GM21390 (cell line): ENCODE data around the gene DMD.
"Not testable (repeated sequence)": the region's sequence is repeated elsewhere in the genome, so short reads cannot be mapped to it uniquely, and the experiment has no call there.

Experiments used
- ATAC-seq: cut with Tn5 transposase; IDR thresholded peaks from one replicate; pipeline ENCODE4 v1.9.1; 2021; ENCODE audit not compliant: unreplicated experiment

Gene DMD

DNA sequence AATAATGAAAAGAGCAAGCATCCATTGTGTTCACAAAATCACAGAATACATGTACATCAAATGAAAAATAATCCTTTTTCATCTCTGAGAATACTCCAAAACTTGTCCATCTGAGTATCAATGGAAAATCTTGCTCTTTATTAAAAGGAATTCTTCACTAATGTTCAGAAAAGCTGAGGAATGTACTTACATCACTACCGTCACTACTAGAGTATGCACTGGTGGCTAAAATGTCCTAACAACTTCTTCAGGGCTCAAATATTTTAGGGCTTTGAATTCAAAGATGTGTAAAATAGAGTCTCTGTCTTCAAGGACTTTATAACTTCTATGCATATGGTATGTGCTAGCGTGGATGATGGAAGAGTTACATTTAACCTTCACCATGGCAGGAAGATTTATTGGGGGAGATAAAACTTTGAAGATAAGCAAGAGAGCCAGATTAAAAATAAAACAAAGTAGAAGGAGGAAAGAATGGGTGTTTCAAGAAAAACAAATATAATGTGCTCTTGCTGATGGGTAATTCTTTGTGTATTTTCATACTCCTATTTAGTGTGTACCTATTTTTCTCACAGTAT lies 55.1 kb downstream of the DMD start:
- no peak for ATAC-seq

DNA sequence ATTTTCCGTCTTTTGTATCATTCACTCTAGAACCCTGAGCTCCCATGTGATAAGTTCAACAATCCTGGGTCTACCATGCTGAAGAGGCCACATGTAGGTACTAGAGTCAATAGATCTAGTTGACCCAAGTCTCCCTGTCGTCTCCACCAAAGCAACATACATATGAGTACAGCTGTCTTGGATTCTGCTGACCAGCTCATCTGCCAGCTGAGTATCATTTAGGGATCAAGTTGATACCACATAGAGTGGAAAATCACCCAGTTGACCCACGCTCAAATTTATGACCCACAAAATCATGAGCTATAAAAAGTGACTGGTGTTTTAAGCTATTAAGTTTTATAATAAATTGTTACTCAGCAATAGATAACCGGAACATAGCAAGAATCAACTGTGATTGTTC lies 61.8 kb downstream of the DMD start:
- ATAC-seq = no peak

DNA sequence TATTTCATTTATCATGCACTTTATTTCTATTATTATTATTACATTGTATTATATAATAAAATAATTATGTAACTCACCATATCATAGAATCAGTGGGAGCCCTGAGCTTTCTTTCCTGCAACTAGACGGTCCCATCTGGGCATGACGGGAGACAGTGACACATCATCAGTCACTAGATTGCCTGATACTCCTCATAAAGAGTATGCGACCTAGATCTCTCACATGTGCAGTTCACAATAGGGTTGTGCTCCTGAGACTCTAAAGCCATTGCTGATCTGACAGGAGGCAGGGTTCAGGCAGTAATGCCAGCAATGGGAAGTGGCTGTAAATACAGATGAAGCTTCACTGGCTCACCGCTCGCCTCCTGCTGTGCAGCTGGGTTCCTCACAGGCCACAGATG lies 62.3 kb downstream of the DMD start:
- no peak for ATAC-seq

DNA sequence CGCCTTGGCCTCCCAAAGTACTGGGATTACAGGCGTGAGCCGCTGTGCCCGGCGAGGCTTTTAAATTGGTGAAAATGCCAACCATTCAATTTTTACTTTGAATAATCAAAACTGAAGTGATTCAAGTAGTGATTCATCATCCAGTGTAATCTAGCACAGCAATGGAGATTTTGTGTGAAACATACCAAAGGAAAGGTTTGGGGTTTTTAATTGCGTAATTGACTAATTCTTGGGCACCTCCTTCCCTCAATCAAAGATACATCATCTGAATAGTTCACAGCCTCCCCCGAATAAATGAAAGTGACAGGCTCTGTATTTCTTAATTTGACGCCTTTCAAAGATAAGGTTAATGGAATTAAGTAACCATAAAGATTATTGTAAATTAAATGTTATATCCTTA lies 69.0 kb downstream of the DMD start:
- ATAC-seq = no peak

DNA sequence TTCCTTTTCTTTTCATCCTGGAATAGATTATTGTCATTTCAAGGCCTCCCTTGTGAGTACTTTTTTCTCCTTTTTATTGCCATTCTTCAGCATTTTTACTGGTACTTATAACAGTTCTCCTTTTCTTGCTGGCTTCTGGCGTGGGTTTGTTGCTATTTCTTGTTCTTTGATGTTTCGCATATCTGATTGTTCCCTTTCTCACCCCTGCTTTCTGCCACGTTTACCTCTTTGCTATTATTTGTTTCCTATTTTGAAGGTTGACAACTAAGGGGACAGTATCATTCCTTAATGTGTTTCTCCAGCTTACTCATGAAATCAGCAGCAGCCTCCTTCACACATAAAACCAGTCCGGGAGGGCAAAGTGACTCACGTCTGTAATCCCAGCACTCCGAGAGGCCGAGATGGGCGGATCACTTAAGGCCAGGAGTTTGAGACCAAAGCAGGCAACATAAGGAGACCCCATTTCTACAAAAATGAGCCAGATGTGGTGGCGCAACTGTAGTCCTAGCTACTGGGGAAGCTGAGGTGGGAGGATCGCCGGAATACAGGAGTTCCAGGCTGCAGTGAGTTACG lies 72.6 kb downstream of the DMD start:
- no peak for ATAC-seq

DNA sequence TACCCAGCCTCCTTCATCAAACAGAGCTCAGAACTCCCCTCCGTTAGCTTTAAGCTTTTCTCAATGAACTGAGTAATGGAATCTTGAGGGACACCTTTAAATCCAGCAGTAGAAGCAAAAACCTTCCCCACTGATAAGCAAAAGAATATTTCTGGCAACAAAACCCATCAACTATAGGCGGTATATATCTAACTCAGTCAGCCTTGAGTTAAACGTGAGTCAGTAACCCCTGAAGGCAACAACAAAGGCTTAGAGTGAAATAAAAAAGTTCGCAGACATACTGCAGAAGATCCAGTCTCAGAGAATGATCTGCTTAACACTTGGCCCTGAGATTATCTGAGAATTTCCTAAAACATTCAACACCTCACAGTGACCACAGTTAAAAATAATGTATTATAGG lies 77.2 kb downstream of the DMD start:
- ATAC-seq = no peak

DNA sequence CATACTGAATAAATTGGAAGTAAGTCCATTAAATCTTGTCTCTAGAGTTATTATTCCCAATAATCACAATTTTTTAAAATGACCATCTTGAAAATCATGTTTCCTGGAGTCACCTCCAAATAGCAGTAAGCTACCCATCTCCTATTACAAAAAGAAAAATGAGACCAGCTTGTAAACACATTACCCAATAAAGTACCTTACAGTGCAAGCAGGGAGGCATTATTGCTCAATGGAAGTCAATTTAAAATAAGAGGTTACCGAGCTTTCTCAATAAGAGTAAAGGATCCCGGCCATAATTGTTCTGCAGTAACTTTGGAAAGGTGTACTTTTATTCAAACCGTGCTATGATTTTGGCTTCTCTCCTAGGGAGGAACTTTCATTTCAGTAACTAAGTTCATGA lies 78.0 kb downstream of the DMD start:
- no peak for ATAC-seq

DNA sequence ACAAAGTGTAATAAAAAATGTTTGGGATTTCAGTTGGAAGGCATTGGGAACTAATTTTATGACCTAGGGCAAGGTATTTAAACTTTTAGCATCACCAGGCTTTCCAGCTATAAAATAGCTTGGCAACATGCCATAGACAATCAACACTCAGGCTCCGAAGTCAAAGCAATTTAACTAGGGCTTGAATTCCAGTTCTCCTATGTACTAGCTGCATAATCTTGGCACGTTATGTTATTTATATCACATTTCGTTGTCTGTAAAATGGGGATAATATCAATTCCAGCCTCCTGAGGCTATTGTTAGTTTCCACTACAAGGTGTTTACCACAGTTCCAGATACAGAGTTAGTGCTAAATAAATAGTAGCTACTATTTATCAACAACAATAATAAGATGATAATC lies 78.8 kb downstream of the DMD start:
- no peak for ATAC-seq

DNA sequence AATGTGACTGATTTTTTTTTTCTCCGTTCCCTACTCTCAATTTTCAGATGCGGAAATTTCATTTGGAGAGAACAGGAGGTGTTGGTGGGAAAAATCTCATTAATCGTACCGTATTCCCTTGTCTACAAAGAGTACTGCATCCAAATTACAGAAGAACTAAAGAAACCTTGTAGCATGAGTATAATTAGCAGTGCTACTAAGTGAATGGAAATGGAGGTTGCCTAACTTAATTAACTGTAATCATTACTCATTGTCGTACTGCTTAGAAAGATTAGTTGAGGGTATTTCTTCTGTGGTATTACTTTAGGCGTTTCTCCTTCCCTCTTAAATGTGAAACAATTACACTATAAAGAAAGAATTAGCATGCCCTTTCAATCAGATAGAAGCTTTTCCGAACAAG lies 81.7 kb downstream of the DMD start:
- no peak for ATAC-seq

DNA sequence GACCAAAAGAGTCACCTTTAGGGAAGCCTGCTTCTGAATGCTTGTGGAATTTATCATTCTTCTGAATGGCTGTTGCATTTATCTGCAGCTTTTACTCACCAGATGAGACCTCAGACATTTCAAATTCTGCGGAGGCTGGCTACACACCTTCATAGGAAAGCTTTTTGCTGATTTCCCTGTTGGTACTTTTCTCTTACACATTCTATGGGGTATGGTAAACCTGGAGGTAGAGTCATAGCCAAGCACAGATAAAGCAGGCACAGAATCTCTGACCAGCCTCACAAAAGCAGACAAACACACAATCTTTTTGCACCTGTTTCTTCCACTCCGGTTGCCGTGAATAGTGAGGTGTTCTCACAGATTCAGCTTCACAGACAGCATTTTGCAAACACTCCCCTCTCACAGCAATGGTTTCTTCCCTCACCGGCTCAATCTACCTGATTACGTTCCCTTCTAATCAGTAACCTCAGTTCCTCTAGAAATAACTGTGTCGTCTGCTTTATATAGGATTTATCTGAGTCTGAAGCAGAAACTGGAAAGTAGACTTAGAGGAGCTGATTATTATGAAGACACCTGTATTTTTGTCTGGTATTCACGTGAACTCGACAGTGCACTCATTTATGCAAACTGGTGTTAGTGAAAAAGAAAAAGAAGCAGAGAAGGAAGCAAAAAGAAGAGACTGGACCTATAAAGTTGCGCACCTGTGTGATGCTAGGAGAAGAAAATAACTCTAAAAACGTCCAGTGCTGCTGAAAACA lies 83.1 kb downstream of the DMD start:
- no peak for ATAC-seq

DNA sequence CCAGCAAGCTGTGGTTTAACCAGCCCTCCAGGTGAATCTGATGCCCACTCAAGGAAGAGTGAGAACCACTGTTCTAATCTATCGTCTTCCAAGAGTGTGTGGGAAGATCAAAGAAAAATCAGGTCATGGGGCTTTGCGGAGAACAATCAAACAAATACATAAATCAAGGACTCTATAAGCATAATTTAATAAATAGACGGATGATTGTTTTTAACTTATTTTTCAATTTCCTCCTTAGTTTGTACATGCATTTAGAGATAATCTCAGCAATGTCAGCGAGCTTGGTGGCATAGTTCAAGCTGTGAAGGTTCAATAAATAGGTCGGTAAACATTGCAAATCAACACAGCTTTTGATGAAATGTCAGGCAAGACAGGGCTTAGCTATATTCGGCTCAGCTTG lies 84.9 kb downstream of the DMD start:
- no peak for ATAC-seq

DNA sequence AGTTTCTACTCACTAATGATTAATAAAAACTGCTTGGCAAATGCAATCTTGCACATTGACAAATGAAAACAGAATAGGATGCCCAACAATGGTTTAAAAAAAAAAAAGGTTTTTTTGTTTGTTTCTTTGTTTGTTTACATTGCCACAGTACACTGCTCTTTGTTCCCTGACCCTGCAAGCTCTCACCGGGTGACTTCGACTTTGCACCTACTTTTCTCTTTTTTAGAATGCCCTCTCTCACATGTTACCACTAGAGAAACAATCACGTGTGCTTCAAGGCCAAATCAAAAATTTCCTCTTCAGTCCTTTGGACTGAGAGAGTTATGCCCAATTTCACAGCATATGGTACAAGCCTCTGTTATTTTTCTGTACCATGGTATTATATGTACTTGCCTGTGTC lies 101.5 kb downstream of the DMD start:
- no peak for ATAC-seq

DNA sequence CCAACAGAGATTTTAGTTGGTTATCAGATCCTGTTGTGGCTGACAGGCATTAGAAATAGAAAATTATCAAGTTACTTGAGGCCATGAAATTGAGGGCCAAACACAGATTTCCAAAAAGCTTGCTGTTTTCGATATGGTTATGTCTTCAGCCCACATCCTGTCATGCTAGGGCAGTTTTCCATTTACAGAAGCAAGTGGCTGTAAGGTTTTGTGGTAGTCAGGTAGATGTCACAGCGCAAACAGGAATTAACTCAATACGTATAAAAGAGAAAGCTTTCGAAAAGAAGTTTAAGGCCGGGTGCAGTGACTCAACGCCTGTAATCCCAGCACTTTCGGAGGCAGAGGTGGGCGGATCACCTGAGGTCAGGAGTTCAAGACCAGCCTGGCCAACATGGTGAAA lies 104.6 kb downstream of the DMD start:
- no peak for ATAC-seq

DNA sequence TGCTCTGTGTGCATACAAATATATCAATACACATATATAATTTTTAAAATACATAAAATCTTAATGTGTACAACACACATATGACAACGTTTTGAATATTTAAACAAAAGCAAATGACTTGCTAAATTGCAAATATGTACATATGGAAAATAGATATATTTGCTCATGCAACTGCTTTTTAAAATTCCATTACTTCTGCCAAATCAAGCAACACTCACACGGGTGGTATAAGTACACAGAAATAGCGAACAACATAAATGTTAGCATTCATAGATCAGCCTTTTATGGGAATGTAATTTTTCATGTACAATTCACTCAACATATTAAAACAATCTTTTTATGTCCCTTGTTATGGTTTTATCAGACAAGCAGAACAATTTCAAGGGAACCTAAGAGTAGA lies 116.3 kb downstream of the DMD start:
- no peak for ATAC-seq

DNA sequence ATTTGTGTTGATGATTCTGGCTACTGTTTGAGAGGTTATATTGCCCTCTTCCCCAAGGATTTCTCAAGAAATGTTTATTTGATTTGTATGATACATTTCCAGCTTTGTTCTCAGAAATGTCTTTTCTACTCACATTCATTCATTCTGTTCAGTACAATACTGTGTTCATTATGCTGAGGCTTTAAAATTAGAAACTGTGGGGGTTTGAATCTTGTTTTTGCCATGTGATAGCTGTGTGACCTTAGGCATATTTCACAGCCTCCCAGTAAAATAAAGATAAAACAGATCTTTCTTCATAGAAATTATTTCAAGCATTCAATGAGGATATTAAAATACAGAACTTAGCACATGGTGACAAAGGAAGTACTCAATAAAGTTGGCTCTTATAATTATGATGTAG lies 123.9 kb downstream of the DMD start:
- no peak for ATAC-seq

DNA sequence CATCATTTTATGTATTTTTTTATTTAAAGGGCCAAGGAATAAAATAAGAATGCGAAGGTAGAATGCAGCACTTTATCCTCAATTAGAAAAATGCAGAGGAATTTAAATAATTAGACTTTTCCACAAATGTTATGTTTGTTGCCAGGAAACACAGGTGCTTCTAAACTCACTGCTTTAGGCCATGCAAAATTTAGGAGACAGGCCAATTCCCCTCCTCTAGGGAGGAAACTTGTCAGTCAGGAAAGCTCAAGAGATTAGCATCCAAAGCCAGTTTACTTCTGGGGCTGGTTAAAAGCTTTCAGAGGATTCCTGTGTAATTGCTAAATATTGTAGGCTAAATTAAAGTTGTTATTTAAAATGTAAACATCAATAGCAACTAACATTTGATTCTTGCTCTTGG lies 124.5 kb downstream of the DMD start:
- no peak for ATAC-seq

DNA sequence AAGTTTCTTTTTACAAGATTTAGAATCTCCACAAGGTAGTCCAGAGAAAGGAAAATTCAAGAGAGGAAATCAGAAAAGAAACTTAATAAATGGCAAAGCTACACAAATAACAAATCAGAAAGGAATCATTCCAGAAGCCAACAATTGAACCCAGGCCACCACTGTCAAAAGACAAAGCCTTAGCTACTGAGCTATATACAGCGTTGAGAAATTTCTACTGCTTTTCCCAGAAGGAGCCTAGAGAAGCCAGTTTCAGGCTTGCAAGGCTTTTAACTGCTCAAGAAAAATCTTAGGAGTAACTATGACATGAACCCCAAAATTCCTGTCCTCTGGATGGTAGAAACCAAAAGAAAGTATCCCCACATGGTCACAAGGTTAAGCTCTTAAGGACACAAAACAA lies 129.0 kb downstream of the DMD start:
- no peak for ATAC-seq

DNA sequence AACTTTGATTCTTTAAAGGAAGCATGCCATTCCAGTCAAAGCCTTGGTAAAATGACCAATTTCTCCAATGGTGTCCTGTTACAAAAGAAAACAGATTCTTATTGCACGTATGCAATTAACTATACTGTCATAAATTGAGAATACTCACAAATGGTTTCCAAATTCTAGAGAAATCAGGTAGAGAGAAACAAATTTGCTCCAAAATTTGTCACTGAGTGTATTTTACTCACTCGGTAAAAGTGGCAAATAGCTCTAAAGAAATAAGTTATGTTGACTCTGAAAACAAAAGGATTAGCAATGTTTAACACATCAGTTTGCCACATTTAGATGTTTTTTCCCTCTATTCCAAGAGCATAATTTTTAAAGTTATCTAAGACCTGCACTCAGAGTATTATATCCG lies 133.1 kb downstream of the DMD start:
- no peak for ATAC-seq

DNA sequence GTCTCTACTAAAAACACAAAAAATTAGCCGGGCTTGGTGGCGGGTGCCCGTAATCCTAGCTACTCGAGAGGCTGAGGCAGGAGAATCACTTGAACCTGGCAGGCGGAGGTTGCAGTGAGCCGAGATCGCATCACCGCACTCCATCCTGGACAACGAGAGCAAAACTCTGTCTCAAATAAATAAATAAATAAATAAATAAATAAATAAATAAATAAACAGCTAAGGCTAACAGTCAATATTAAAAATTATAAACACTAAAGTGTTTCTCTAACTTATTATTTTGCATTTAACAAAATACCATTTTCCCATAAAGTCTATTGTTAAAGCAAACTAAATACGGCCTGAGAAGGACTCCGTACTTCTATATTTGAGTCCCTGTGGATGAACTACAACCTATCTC lies 137.7 kb downstream of the DMD start:
- ATAC-seq = not testable (repeated sequence)

DNA sequence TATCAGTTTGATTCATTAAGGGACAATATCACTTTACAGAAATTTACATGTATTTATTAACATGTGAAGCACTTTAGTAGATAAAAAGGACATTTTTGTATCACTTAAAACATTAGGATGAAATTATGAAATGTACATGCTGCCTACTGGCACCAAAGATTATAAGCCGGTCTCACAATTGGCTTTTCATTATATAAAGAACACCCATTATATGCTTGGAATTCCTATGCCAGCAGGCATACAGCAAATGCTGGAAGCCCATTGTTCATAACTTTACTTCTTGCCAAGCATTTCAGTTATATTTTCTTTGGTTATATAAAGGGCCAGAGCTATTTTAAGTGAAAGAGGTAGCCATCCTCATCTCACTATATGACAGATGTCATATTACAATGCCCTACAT lies 145.9 kb downstream of the DMD start:
- no peak for ATAC-seq

DNA sequence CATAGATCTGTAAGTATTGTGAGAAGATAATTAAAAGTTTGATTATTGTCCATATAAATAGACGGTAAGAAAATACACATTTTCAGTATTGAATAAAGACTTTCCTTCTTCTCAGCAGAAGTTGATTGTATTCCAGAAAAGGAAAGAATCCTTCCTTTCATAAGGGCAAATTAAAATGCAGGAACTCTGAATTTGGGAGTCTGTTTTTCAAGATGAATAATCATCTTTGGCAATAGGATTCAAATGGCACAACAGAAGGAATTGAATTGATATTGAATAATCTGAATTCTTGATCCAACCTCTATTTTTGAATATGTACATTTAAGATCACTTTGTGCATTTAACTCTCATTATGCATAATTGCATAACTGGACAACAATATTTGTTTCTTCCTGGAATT lies 149.3 kb downstream of the DMD start:
- no peak for ATAC-seq

DNA sequence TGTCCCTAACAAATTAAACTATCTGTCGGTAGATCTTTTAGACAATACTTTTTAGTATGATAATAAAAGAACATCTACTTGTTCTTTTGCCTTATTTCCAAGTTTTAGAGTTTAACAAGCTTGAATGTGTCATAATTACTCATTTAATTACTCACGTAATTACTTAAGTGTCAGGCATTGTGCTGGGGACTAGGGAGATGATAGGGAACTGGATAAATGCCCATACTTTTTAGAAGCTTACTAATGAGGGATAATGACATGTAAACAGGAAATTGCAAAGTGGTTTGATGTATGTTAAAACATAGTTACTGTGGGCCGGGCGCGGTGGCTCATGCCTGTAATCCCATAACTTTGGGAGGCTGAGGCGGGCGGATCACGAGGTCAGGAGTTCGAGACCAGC lies 158.3 kb downstream of the DMD start:
- no peak for ATAC-seq

DNA sequence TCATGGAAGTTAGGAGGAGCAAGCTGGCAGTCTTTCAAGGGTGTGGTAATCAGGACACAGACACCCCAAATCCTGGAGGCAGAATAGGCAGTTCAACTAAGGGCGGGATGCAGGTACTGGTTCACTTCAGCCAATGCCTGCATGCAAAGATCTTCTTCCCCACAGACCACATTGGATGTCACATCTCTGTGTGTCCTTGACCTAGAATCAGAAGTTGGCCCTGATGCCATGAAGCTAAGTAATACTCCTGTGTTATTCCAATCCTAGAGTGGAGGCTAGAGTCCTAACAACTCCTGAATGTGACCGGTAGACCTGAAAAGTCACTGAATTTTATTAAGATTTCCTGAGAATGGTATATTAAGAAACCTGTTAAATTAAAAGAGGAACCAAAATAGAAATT lies 165.5 kb downstream of the DMD start:
- ATAC-seq = no peak
